Activated CD4-positive, alpha-beta T cell treated with anti-CD3 and anti-CD28 coated beads, Interleukin-2, amount 10 ng/mL, durations not matched to agents 24 days and 14 days (primary cell): Measurements from ENCODE around the gene TCEA2. TPM values are rescaled to one million over a fixed set of nuclear protein-coding genes. Genes with fewer than 3 reads are reported as not detected.

ENCODE experiments used
- DNase-seq: peaks from one replicate; pipeline ENCODE4 v3.0.0; 2022
- H3K27ac Mint-ChIP-seq: one replicate; pipeline ENCODE4 v1.8.0; 2022; ENCODE audit warnings: mild to moderate bottlenecking, mixed read lengths
- H3K27me3 Mint-ChIP-seq: one replicate; pipeline ENCODE4 v1.8.0; 2022; ENCODE audit warnings: mixed read lengths
- H3K36me3 Mint-ChIP-seq: one replicate; pipeline ENCODE4 v1.8.0; 2022; ENCODE audit warnings: low read depth, mild to moderate bottlenecking, mixed read lengths
- H3K4me1 Mint-ChIP-seq: one replicate; pipeline ENCODE4 v1.8.0; 2021; ENCODE audit warnings: mixed read lengths
- H3K4me3 Mint-ChIP-seq: one replicate; pipeline ENCODE4 v1.8.0; 2022; ENCODE audit warnings: mild to moderate bottlenecking, moderate library complexity, mixed read lengths
- H3K9me3 Mint-ChIP-seq: one replicate; pipeline ENCODE4 v1.8.0; 2021; ENCODE audit warnings: mixed read lengths
- intact Hi-C: fragments of 100-400 bp; cut with micrococcal nuclease; formaldehyde crosslinking; loops from one replicate; pipeline ENCODE4 v1.15.1; 2023
- total RNA-seq: library from RNA; stranded (reverse); gene quantifications from 2 replicates; pipeline ENCODE4 v1.2.3, GENCODE V29; 2022

Gene TCEA2
- total RNA-seq, 1 donor from 2014 or later, result 35.4 TPM

GRCh38 chr20:64069209-64069613 lies 6.2 kb downstream of the TCEA2 start:
- Mint-ChIP-seq H3K9me3 (no peaks in the 10 kb centered on the region), H3K36me3 (peaks cover 13% of the 10 kb centered on the region), H3K4me3 (no peak overlapping the region), H3K27me3 (no peaks in the 10 kb centered on the region), H3K27ac (no peak overlapping the region), H3K4me1 (peaks cover 34% of the 10 kb centered on the region)
- no peak for DNase-seq
- intact Hi-C loops, result loop anchor here (10.0 kb wide), 2 partner anchors 204 to 444 kb away; partner anchors contain the start of genes ABHD16B, GMEB2 and TPD52L2

DNA sequence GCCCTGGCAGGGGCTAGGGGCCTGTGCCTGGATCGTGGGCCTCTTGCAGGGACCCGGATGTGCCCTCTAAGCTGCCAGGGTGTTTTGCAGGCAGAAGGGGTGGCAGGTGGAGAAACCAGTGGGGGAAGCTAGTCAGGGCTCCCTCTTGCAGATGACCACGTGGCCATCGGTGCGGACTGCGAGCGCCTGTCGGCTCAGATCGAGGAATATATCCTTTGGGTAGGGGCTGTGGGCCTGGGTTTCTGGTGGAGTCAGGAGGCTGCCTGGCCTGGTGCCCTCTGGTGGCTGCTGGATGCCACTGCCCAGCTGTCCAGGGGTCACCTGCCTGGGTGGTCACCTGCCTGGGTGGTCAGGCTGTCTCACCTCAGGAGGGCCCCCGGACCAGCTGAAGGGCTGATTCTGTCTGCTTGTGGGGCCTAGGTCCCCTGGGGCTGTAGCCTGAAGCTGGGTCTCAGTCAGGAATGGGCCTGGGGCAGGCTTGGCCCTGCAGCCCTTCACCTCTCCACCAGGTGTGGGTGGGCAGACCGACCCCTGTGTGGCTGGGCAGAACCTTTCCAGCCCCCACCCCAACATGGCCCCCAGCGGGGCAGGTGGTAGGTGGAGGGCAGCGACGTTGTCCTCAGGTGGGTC lies 6.7 kb downstream of the TCEA2 start:
- peaks cover 29% of the 10 kb centered on the region for H3K4me1 Mint-ChIP-seq
- DNase-seq, result peak; percentile 81
- intact Hi-C loops, result loop anchor here (10.0 kb wide), 2 partner anchors 205 to 445 kb away; partner anchors contain the start of genes ABHD16B, GMEB2 and TPD52L2
- peaks cover 13% of the 10 kb centered on the region for H3K36me3 Mint-ChIP-seq
- H3K4me3 Mint-ChIP-seq, result no peak overlapping the region
- H3K27me3 Mint-ChIP-seq, result no peaks in the 10 kb centered on the region
- H3K27ac Mint-ChIP-seq, result no peak overlapping the region
- no peaks in the 10 kb centered on the region for H3K9me3 Mint-ChIP-seq

DNA sequence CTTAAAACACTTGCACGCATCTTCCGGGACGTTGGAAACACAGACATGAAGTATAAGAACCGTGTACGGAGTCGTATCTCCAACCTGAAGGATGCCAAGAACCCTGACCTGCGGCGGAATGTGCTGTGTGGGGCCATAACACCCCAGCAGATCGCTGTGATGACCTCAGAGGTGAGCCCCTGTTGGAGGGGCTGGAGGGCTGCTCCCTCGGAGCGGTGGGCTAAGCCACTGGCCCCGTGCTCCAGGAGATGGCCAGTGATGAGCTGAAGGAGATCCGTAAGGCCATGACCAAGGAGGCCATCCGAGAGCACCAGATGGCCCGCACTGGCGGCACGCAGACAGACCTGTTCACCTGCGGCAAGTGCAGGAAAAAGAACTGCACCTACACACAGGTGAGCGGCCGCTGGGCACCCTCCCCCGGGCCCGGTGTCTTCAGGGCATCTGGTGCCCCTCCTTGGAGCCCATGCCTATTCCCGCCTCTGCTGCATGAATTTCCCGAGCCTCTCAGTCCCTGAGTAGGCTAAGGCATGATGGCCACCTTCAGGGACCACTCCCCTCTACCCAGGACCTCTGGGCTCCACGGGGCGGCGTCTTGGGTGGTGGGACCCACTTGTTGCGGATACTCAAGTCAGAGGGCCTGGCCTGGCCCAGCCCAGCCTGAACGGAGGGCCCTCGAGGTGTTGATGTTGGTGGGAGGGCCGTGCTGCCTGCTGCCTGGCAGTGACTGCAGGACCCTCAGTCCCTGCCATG lies 7.4 kb downstream of the TCEA2 start:
- peaks cover 14% of the 10 kb centered on the region for H3K36me3 Mint-ChIP-seq
- peaks cover 25% of the 10 kb centered on the region for H3K4me1 Mint-ChIP-seq
- no peaks in the 10 kb centered on the region for H3K9me3 Mint-ChIP-seq
- intact Hi-C loops, result no loop called here
- H3K4me3 Mint-ChIP-seq, result no peak overlapping the region
- DNase-seq, result no peak
- H3K27ac Mint-ChIP-seq, result no peak overlapping the region
- H3K27me3 Mint-ChIP-seq, result no peaks in the 10 kb centered on the region

- Mint-ChIP-seq H3K36me3 (peaks cover 20% of the 10 kb centered on the region), H3K4me1 (peaks cover 14% of the 10 kb centered on the region), H3K4me3 (no peak overlapping the region), H3K9me3 (no peaks in the 10 kb centered on the region), H3K27ac (no peak overlapping the region), H3K27me3 (no peaks in the 10 kb centered on the region)
- intact Hi-C loops, result no loop called here
- no peak for DNase-seq
These were observed 8.6 kb downstream of the TCEA2 start for GRCh38 chr20:64071341-64072332.

GRCh38 chr20:64072498-64073063 lies 9.6 kb downstream of the TCEA2 start:
- no peak for DNase-seq
- intact Hi-C loops, result no loop called here
- no peak overlapping the region for H3K4me3 Mint-ChIP-seq
- peaks cover 7% of the 10 kb centered on the region for H3K4me1 Mint-ChIP-seq
- peaks cover 18% of the 10 kb centered on the region for H3K36me3 Mint-ChIP-seq
- peak overlapping the region; percentile 58 for H3K27ac Mint-ChIP-seq
- no peaks in the 10 kb centered on the region for H3K9me3 Mint-ChIP-seq
- H3K27me3 Mint-ChIP-seq, result no peaks in the 10 kb centered on the region

DNA sequence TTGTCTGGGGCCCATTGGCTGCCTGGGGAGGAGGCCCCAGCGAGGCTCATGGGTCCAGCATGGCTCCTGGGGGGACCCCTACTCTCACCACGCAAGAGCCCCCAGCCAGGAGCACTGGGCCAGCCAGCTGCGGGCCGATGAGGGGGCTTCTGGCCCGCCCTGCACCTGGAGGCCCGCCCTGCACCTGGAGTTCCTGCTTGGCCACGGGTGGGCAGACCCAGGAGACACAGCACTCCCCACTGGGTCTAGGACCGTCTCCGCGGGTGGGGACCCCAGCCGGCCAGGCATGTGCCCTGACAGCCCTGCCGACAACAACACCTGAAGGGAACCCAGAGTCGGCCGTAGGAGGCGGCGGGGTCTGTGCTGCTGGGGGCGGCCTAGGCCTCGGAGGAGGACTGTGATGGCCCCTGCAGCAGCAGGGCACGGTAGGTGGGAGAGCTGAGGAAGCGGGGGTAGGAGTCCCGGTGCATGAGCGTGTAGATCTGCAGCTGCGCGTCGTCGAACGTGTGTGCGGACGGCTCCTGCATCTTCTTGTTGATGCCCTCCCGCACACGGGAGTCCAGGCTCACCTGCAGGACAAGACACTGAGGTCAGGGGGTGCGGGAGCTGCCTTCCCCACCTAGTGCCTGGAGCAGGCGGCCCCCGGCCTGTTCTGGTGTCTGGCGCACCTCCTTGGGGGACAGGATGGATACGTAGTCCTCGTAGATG lies 10.6 kb downstream of the TCEA2 start:
- Mint-ChIP-seq H3K36me3 (peaks cover 21% of the 10 kb centered on the region), H3K4me3 (no peak overlapping the region), H3K9me3 (no peaks in the 10 kb centered on the region), H3K4me1 (peaks cover 5% of the 10 kb centered on the region), H3K27me3 (no peaks in the 10 kb centered on the region), H3K27ac (no peak overlapping the region)
- intact Hi-C loops, result no loop called here
- DNase-seq, result no peak

DNA sequence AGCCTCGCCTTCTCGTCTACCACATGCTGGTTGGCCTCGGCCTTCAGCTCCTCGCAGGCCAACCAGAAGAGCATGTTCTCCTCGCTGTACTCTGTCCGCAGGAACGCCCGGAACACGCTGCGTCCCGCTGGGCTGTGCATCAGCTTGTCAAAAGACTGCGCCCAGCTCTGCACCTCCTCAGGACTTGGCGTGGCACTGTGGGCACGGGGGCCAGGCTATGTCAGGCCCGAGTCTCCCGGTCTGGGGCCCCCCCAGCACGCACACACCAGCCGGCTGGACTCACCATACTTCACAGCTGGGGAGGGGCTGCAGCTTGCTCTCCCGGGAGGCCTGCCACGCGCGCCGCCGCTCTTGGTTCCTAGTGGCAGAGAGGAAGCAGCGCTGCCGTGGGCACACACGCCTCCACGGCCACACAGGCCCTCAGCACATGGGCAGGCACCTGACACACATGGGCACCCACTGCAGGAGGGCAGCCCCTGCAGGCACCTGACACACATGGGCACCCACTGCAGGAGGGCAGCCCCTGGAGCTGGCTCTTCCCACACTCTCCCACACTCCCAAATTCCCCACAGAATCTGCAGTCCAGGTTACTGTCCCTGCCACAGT lies 11.3 kb downstream of the TCEA2 start:
- Mint-ChIP-seq H3K27me3 (no peaks in the 10 kb centered on the region), H3K4me1 (peaks cover 8% of the 10 kb centered on the region), H3K36me3 (peaks cover 23% of the 10 kb centered on the region), H3K9me3 (no peaks in the 10 kb centered on the region), H3K4me3 (no peak overlapping the region), H3K27ac (no peak overlapping the region)
- intact Hi-C loops, result no loop called here
- no peak for DNase-seq

DNA sequence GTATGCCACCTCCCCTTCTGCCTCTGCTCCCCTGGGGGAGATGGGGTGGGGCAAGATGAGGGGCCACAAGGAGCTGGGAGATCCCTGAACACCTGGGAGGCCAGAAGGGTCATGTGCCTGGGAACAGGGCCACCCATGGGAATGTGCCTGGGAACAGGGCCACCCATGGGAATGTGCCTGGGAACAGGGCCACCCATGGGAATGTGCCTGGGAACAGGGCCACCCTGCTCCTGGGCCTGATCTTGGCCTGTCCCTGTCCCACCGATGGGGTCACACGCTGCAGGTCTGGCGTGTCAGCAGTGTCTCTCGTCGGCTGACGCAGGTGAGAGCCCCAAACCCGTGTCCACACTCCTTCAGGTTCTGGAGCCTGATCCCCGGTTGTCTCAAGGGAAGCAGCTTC lies 12.0 kb downstream of the TCEA2 start:
- intact Hi-C loops, result loop anchor here (5.0 kb wide), 1 partner anchor 553 kb away; the partner anchor contains the start of gene PPDPF
- Mint-ChIP-seq H3K4me3 (no peak overlapping the region), H3K9me3 (no peaks in the 10 kb centered on the region)

DNA sequence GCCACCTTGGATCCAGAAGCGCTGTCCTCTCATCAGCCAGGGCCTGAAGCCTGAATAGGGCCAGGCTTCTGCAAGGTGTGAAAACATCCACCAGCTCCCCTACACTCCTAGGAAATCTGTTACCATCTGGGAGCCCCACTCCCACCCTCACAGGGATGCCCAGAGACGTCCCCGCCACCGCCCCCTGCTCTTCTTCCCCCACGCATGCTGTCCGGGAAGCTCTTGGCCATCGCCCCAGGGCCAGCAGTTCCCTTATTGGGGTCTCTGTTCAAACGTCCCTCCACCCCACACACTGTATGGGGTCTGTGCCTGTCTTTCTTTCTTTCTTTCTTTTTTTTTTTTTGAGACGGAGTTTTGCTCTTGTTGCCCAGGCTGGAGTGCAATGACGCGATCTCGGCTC lies 12.6 kb downstream of the TCEA2 start:
- Mint-ChIP-seq H3K4me3 (no peak overlapping the region), H3K36me3 (peaks cover 23% of the 10 kb centered on the region), H3K27me3 (no peaks in the 10 kb centered on the region), H3K9me3 (no peaks in the 10 kb centered on the region), H3K27ac (peak overlapping the region; percentile 41), H3K4me1 (peaks cover 12% of the 10 kb centered on the region)
- no peak for DNase-seq
- intact Hi-C loops, result loop anchor here (5.0 kb wide), 1 partner anchor 553 kb away; the partner anchor contains the start of gene PPDPF

More for the DNA sequence above, 12.0 kb downstream of the TCEA2 start:
- H3K27ac Mint-ChIP-seq, result peak overlapping the region; percentile 41
- no peaks in the 10 kb centered on the region for H3K27me3 Mint-ChIP-seq
- peaks cover 8% of the 10 kb centered on the region for H3K4me1 Mint-ChIP-seq
- peaks cover 23% of the 10 kb centered on the region for H3K36me3 Mint-ChIP-seq
- no peak for DNase-seq

- Mint-ChIP-seq H3K36me3 (peaks cover 23% of the 10 kb centered on the region), H3K27ac (no peak overlapping the region), H3K4me3 (peak overlapping the region; percentile 95), H3K27me3 (no peaks in the 10 kb centered on the region), H3K9me3 (no peaks in the 10 kb centered on the region), H3K4me1 (peaks cover 14% of the 10 kb centered on the region)
- intact Hi-C loops, result loop anchor here (5.0 kb wide), 1 partner anchor 554 kb away; the partner anchor contains the start of gene PPDPF
- no peak for DNase-seq
These were observed 13.3 kb downstream of the TCEA2 start for GRCh38 chr20:64076061-64076997.

- H3K36me3 Mint-ChIP-seq, result peaks cover 22% of the 10 kb centered on the region
- intact Hi-C loops, result loop anchor here (5.0 kb wide), 1 partner anchor 555 kb away; the partner anchor contains the start of gene PPDPF
These were observed 14.1 kb downstream of the TCEA2 start for GRCh38 chr20:64077094-64077493.

More at GRCh38 chr20:64077094-64077493, 14.1 kb downstream of the TCEA2 start:
- H3K4me1 Mint-ChIP-seq, result peaks cover 17% of the 10 kb centered on the region
- DNase-seq, result peak; percentile 86
- peak overlapping the region; percentile 95 for H3K4me3 Mint-ChIP-seq
- H3K27me3 Mint-ChIP-seq, result peaks cover 5% of the 10 kb centered on the region
- H3K9me3 Mint-ChIP-seq, result no peaks in the 10 kb centered on the region
- H3K27ac Mint-ChIP-seq, result peak overlapping the region; percentile 90
